OCI-LY1 (cell line): Measurements from ENCODE around the gene BOLA1.

Source experiments
- H2AFZ ChIP-seq: fragments of 200-600 bp; sonication (generic), shearing (Covaris generic); 2 replicates; pipeline ENCODE4 v1.6.0; 2014; ENCODE audit warnings: antibody characterized with exemption, mild to moderate bottlenecking, low read length
- H3F3A ChIP-seq: fragments of 200-600 bp; sonication (generic), shearing (Covaris generic); 2 replicates; pipeline ENCODE4 v1.6.0; 2014; ENCODE audit warnings: mild to moderate bottlenecking, antibody characterized with exemption, low read length, moderate library complexity; ENCODE audit not compliant: insufficient read depth
- H3K27ac ChIP-seq: fragments of 200-600 bp; sonication (generic); 2 replicates; pipeline ENCODE4 v1.5.1; 2014; ENCODE audit warnings: low read length, mixed run types, mild to moderate bottlenecking, low read depth; ENCODE audit not compliant: poor library complexity, severe bottlenecking
- H3K27me3 ChIP-seq: fragments of 200-600 bp; sonication (generic); 2 replicates; pipeline ENCODE4 v1.6.0; 2014; ENCODE audit warnings: antibody characterized with exemption, mild to moderate bottlenecking, low read length, moderate library complexity; ENCODE audit not compliant: insufficient read depth
- H3K36me3 ChIP-seq: fragments of 200-600 bp; sonication (generic); 2 replicates; pipeline ENCODE4 v1.6.1; 2014; ENCODE audit warnings: mild to moderate bottlenecking, antibody characterized with exemption, low read length, moderate library complexity, mixed read lengths; ENCODE audit not compliant: insufficient read depth
- H3K4me1 ChIP-seq: fragments of 200-600 bp; sonication (generic); 2 replicates; pipeline ENCODE4 v1.5.1; 2014; ENCODE audit warnings: mild to moderate bottlenecking, low read length, moderate library complexity; ENCODE audit not compliant: insufficient read depth, severe bottlenecking
- H3K4me2 ChIP-seq: fragments of 200-600 bp; sonication (generic), shearing (Covaris generic); 2 replicates; pipeline ENCODE4 v1.6.1; 2014; ENCODE audit warnings: low read length
- H3K4me3 ChIP-seq: fragments of 200-600 bp; sonication (generic); 2 replicates; pipeline ENCODE4 v1.5.1; 2014; ENCODE audit warnings: low read length, low read depth, mild to moderate bottlenecking, mixed read lengths; ENCODE audit not compliant: poor library complexity, severe bottlenecking
- H3K79me2 ChIP-seq: fragments of 200-600 bp; shearing (Covaris generic); 2 replicates; pipeline ENCODE4 v1.6.1; 2016; ENCODE audit warnings: mixed run types, low read length, mixed read lengths; ENCODE audit not compliant: insufficient read depth
- H3K9ac ChIP-seq: fragments of 200-600 bp; sonication (generic), shearing (Covaris generic); 2 replicates; pipeline ENCODE4 v1.6.1; 2014; ENCODE audit warnings: mild to moderate bottlenecking, low read length, mixed read lengths
- H3K9me2 ChIP-seq: fragments of 200-600 bp; sonication (generic), shearing (Covaris generic); 2 replicates; pipeline ENCODE4 v1.6.1; 2014; ENCODE audit warnings: low read depth, mild to moderate bottlenecking, low read length, mixed read lengths
- H3K9me3 ChIP-seq: fragments of 200-600 bp; shearing (Covaris generic); 2 replicates; pipeline ENCODE4 v1.6.1; 2014; ENCODE audit warnings: low read length, mixed read lengths
- H4K20me1 ChIP-seq: fragments of 200-600 bp; sonication (generic), shearing (Covaris generic); 2 replicates; pipeline ENCODE4 v1.6.0; 2016; ENCODE audit warnings: mild to moderate bottlenecking, low read length; ENCODE audit not compliant: insufficient read depth
- CTCF ChIP-seq: fragments of 200-600 bp; sonication (generic), shearing (Covaris generic); IDR thresholded peaks from 2 replicates; pipeline ENCODE4 v1.5.1; 2017; ENCODE audit warnings: mild to moderate bottlenecking, antibody characterized with exemption, low read length, moderate library complexity, mixed read lengths
- EZH2 ChIP-seq: fragments of 200-600 bp; sonication (generic), shearing (Covaris generic); IDR thresholded peaks from 2 replicates; pipeline ENCODE4 v1.8.0; 2017; ENCODE audit warnings: borderline replicate concordance, mixed run types, mild to moderate bottlenecking, antibody characterized with exemption, low read length, moderate library complexity, mixed read lengths

BOLA1 gene

GRCh38 chr1:149925751-149926150 is 26.4 kb downstream of the BOLA1 start:
- Histone ChIP-seq H3K9me2 (no peaks in the 10 kb centered on the region), H4K20me1 (no peaks in the 10 kb centered on the region), H3K9ac (no peak overlapping the region), H3F3A (no peaks in the 10 kb centered on the region), H3K36me3 (peaks cover 55% of the 10 kb centered on the region), H2AFZ (no peak overlapping the region), H3K27me3 (no peaks in the 10 kb centered on the region), H3K27ac (no peak overlapping the region), H3K4me3 (no peak overlapping the region), H3K4me1 (peaks cover 23% of the 10 kb centered on the region), H3K9me3 (no peaks in the 10 kb centered on the region), H3K4me2 (peak overlapping the region; percentile 81; the same call in 1 of the 2 replicates), H3K79me2 (peaks cover 8% of the 10 kb centered on the region)
- TF ChIP-seq CTCF (no peak), EZH2 (no peak)

GRCh38 chr1:149926296-149926695 is 26.9 kb downstream of the BOLA1 start:
- Histone ChIP-seq H3K27me3 (no peaks in the 10 kb centered on the region), H3K4me2 (peak overlapping the region; percentile 81), H3K9ac (no peak overlapping the region), H3K9me3 (no peaks in the 10 kb centered on the region), H4K20me1 (no peaks in the 10 kb centered on the region), H3K4me3 (peak overlapping the region; percentile 89), H3K36me3 (peaks cover 55% of the 10 kb centered on the region), H3K79me2 (peaks cover 8% of the 10 kb centered on the region), H3K9me2 (no peaks in the 10 kb centered on the region), H3K27ac (no peak overlapping the region), H3K4me1 (peaks cover 23% of the 10 kb centered on the region), H3F3A (no peaks in the 10 kb centered on the region), H2AFZ (no peak overlapping the region)
- TF ChIP-seq EZH2 = no peak
- TF ChIP-seq CTCF = no peak

- TF ChIP-seq CTCF = no peak
- no peak for TF ChIP-seq EZH2
Observed at GRCh38 chr1:149927056-149927562, 27.7 kb downstream of the BOLA1 start.

More at GRCh38 chr1:149927056-149927562, 27.7 kb downstream of the BOLA1 start:
- H3K9ac ChIP-seq = peak overlapping the region; percentile 86
- H3F3A ChIP-seq = no peaks in the 10 kb centered on the region
- H3K27me3 ChIP-seq = no peaks in the 10 kb centered on the region
- peaks cover 47% of the 10 kb centered on the region for H3K36me3 ChIP-seq
- H3K4me1 ChIP-seq = peaks cover 23% of the 10 kb centered on the region
- H3K4me3 ChIP-seq = peak overlapping the region; percentile 89
- peaks cover 8% of the 10 kb centered on the region for H3K79me2 ChIP-seq
- H2AFZ ChIP-seq = no peak overlapping the region
- no peaks in the 10 kb centered on the region for H3K9me3 ChIP-seq
- H3K27ac ChIP-seq = peak overlapping the region; percentile 83
- H3K9me2 ChIP-seq = no peaks in the 10 kb centered on the region
- peak overlapping the region; percentile 81 for H3K4me2 ChIP-seq
- H4K20me1 ChIP-seq = no peaks in the 10 kb centered on the region
